ENCODE data around the gene ZNF699. TPM values are rescaled to one million over a fixed set of nuclear protein-coding genes. Genes with fewer than 3 reads are reported as not detected.

The ZNF699 gene
- total and polyA plus RNA-seq, 2 experiments from 2014 or later = 3.0 to 11.8 TPM

DNA sequence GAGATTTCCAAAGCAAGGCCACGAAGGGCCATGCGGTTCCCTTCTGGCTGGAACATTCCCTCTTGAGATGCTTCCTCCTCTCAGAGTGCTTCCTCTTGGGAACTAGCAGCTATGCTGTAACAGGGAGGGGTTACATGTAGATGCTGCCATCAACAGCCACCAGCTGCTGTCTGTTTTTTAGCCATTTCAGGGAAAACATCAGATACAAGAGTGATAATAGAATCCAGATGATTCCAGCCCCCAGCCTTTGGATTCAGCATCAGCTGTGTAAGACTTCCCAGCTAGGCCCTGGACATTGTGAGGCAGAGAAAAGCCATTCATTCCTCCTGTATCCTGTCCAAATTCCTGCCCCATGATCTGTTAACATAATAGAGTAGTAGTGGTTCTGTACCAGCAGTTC is 45.0 kb upstream of the ZNF699 start (continued):
- TF ChIP-seq, protein P1, sequence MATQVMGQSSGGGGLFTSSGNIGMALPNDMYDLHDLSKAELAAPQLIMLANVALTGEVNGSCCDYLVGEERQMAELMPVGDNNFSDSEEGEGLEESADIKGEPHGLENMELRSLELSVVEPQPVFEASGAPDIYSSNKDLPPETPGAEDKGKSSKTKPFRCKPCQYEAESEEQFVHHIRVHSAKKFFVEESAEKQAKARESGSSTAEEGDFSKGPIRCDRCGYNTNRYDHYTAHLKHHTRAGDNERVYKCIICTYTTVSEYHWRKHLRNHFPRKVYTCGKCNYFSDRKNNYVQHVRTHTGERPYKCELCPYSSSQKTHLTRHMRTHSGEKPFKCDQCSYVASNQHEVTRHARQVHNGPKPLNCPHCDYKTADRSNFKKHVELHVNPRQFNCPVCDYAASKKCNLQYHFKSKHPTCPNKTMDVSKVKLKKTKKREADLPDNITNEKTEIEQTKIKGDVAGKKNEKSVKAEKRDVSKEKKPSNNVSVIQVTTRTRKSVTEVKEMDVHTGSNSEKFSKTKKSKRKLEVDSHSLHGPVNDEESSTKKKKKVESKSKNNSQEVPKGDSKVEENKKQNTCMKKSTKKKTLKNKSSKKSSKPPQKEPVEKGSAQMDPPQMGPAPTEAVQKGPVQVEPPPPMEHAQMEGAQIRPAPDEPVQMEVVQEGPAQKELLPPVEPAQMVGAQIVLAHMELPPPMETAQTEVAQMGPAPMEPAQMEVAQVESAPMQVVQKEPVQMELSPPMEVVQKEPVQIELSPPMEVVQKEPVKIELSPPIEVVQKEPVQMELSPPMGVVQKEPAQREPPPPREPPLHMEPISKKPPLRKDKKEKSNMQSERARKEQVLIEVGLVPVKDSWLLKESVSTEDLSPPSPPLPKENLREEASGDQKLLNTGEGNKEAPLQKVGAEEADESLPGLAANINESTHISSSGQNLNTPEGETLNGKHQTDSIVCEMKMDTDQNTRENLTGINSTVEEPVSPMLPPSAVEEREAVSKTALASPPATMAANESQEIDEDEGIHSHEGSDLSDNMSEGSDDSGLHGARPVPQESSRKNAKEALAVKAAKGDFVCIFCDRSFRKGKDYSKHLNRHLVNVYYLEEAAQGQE (IDR thresholded peaks at IDR 0.05; ENCODE audit: unreplicated experiment) = no peak
- no peak for TF ChIP-seq EZH2 (IDR thresholded peaks at IDR 0.05; ENCODE audit: low read depth, unreplicated experiment)
- no peak for TF ChIP-seq ZNF331 (CRISPR knock-in tag; IDR thresholded peaks at IDR 0.05; ENCODE audit: low read depth)
- TF ChIP-seq JUNB (IDR thresholded peaks at IDR 0.05; ENCODE audit: unreplicated experiment) = no peak
- no peak for TF ChIP-seq STAT1 (IDR thresholded peaks at IDR 0.05; ENCODE audit: unreplicated experiment)
- TF ChIP-seq ZNF114 (CRISPR knock-in tag; IDR thresholded peaks at IDR 0.05) = no peak
- no peak for TF ChIP-seq EZH2phosphoT487 (IDR thresholded peaks at IDR 0.05; ENCODE audit: unreplicated experiment)
- no peak for TF ChIP-seq CREB1 (CRISPR knock-in tag; IDR thresholded peaks at IDR 0.05; ENCODE audit: low read depth)

DNA sequence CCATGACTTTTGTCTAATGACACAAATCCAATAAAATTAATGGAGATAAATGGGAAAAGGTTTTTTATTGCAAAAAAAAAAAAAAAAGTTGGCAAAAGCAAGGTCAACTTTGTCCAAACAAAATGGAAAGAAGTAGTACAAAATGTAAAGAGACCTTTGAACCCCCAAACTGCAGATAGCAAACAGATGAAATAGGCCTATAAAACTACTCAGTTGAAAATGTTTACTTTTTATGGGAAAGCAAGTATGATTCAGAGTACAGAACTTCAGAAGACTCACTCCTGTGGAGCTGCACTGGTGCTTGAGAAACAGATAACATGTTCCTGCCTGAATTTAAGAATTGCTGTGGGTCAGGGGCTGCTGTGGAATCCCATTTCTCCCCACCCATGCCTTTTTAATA is 43.4 kb upstream of the ZNF699 start:
- H3K36me3 ChIP-seq (ENCODE audit: insufficient read depth) = peaks cover 13% of the 10 kb centered on the region; the same call in 1 of the 2 replicates
- H3K27me3 ChIP-seq (ENCODE audit: insufficient read depth) = no peaks in the 10 kb centered on the region
- H3F3A ChIP-seq (replicated peaks; ENCODE audit: low read depth) = no peaks in the 10 kb centered on the region
- peaks cover 90% of the 10 kb centered on the region for H3K9me3 Mint-ChIP-seq
- H3K4me1 ChIP-seq (ENCODE audit: insufficient read depth) = no peaks in the 10 kb centered on the region
- no peak overlapping the region for H3K27ac ChIP-seq (ENCODE audit: low read depth)
- H3K27me3 Mint-ChIP-seq (ENCODE audit: insufficient read depth, low read depth, poor library complexity) = no peaks in the 10 kb centered on the region
- DNase-seq (ENCODE audit: low spot score) = no peak
- no peak overlapping the region for H3K4me2 ChIP-seq
- H3K27ac Mint-ChIP-seq = no peak overlapping the region
- no peak overlapping the region for H3K4me3 ChIP-seq
- H3K4me3 Mint-ChIP-seq = no peak overlapping the region
- H3K79me2 ChIP-seq (replicated peaks; ENCODE audit: insufficient read depth) = no peaks in the 10 kb centered on the region
- H3K36me3 Mint-ChIP-seq (ENCODE audit: low read depth) = peaks cover 77% of the 10 kb centered on the region
- H4K20me1 ChIP-seq (replicated peaks; ENCODE audit: insufficient read depth) = no peaks in the 10 kb centered on the region
- no peaks in the 10 kb centered on the region; the same call in 1 of the 2 replicates for H3K9me2 ChIP-seq (ENCODE audit: insufficient read depth)
- no peaks in the 10 kb centered on the region for H3K4me1 Mint-ChIP-seq
- H2AFZ ChIP-seq = no peak overlapping the region
- no peak for ATAC-seq
- TF ChIP-seq, protein P2, sequence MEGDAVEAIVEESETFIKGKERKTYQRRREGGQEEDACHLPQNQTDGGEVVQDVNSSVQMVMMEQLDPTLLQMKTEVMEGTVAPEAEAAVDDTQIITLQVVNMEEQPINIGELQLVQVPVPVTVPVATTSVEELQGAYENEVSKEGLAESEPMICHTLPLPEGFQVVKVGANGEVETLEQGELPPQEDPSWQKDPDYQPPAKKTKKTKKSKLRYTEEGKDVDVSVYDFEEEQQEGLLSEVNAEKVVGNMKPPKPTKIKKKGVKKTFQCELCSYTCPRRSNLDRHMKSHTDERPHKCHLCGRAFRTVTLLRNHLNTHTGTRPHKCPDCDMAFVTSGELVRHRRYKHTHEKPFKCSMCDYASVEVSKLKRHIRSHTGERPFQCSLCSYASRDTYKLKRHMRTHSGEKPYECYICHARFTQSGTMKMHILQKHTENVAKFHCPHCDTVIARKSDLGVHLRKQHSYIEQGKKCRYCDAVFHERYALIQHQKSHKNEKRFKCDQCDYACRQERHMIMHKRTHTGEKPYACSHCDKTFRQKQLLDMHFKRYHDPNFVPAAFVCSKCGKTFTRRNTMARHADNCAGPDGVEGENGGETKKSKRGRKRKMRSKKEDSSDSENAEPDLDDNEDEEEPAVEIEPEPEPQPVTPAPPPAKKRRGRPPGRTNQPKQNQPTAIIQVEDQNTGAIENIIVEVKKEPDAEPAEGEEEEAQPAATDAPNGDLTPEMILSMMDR (conservative IDR thresholded peaks at IDR 0.05; ENCODE audit: low read depth in 2 of 2) = no peak
- TF ChIP-seq, protein P3, sequence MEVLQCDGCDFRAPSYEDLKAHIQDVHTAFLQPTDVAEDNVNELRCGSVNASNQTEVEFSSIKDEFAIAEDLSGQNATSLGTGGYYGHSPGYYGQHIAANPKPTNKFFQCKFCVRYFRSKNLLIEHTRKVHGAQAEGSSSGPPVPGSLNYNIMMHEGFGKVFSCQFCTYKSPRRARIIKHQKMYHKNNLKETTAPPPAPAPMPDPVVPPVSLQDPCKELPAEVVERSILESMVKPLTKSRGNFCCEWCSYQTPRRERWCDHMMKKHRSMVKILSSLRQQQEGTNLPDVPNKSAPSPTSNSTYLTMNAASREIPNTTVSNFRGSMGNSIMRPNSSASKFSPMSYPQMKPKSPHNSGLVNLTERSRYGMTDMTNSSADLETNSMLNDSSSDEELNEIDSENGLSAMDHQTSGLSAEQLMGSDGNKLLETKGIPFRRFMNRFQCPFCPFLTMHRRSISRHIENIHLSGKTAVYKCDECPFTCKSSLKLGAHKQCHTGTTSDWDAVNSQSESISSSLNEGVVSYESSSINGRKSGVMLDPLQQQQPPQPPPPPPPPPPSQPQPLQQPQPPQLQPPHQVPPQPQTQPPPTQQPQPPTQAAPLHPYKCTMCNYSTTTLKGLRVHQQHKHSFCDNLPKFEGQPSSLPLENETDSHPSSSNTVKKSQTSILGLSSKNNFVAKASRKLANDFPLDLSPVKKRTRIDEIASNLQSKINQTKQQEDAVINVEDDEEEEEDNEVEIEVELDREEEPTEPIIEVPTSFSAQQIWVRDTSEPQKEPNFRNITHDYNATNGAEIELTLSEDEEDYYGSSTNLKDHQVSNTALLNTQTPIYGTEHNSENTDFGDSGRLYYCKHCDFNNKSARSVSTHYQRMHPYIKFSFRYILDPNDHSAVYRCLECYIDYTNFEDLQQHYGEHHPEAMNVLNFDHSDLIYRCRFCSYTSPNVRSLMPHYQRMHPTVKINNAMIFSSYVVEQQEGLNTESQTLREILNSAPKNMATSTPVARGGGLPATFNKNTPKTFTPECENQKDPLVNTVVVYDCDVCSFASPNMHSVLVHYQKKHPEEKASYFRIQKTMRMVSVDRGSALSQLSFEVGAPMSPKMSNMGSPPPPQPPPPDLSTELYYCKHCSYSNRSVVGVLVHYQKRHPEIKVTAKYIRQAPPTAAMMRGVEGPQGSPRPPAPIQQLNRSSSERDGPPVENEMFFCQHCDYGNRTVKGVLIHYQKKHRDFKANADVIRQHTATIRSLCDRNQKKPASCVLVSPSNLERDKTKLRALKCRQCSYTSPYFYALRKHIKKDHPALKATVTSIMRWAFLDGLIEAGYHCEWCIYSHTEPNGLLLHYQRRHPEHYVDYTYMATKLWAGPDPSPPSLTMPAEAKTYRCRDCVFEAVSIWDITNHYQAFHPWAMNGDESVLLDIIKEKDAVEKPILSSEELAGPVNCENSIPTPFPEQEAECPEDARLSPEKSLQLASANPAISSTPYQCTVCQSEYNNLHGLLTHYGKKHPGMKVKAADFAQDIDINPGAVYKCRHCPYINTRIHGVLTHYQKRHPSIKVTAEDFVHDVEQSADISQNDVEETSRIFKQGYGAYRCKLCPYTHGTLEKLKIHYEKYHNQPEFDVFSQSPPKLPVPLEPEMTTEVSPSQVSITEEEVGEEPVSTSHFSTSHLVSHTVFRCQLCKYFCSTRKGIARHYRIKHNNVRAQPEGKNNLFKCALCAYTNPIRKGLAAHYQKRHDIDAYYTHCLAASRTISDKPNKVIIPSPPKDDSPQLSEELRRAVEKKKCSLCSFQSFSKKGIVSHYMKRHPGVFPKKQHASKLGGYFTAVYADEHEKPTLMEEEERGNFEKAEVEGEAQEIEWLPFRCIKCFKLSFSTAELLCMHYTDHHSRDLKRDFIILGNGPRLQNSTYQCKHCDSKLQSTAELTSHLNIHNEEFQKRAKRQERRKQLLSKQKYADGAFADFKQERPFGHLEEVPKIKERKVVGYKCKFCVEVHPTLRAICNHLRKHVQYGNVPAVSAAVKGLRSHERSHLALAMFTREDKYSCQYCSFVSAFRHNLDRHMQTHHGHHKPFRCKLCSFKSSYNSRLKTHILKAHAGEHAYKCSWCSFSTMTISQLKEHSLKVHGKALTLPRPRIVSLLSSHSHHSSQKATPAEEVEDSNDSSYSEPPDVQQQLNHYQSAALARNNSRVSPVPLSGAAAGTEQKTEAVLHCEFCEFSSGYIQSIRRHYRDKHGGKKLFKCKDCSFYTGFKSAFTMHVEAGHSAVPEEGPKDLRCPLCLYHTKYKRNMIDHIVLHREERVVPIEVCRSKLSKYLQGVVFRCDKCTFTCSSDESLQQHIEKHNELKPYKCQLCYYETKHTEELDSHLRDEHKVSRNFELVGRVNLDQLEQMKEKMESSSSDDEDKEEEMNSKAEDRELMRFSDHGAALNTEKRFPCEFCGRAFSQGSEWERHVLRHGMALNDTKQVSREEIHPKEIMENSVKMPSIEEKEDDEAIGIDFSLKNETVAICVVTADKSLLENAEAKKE (CRISPR knock-in tag; IDR thresholded peaks at IDR 0.05) = no peak
- TF ChIP-seq JUNB (IDR thresholded peaks at IDR 0.05; ENCODE audit: unreplicated experiment) = no peak
- no peak for TF ChIP-seq ZNF331 (CRISPR knock-in tag; IDR thresholded peaks at IDR 0.05; ENCODE audit: low read depth)
- no peak for TF ChIP-seq NANOG (IDR thresholded peaks at IDR 0.05; ENCODE audit: borderline replicate concordance)
- no peak for TF ChIP-seq EZH2phosphoT487 (IDR thresholded peaks at IDR 0.05; ENCODE audit: unreplicated experiment)
